Activated CD8-positive, alpha-beta T cell treated with anti-CD3 and anti-CD28 coated beads for 36 hours (primary cell): ENCODE measurements around the gene PRKN. TPM values are rescaled to one million over a fixed set of nuclear protein-coding genes. Genes with fewer than 3 reads are reported as not detected.
"Not testable (repeated sequence)": the region's sequence is repeated elsewhere in the genome, so short reads cannot be mapped to it uniquely, and the experiment has no call there.

ENCODE experiments used
- ATAC-seq: fragments of 200-7000 bp; cut with Tn5 transposase; one replicate; pipeline ENCODE4 v1.10.0; 2021; ENCODE audit warnings: mild to moderate bottlenecking, moderate library complexity
- CTCF ChIA-PET: fragments of 350-600 bp; sonication (Branson Sonifier 250); formaldehyde crosslinking; loops from one replicate; lab custom pipeline; 2021; ENCODE audit warnings: antibody characterized with exemption; lab: Charles Lee
- POLR2A ChIA-PET: fragments of 350-600 bp; sonication (Branson Sonifier 250); formaldehyde crosslinking; loops from one replicate; lab custom pipeline; 2021; ENCODE audit warnings: antibody characterized with exemption; lab: Charles Lee
- DNase-seq: peaks from one replicate; pipeline ENCODE4 v3.0.0-alpha.2; 2020
- H3K27ac Mint-ChIP-seq: one replicate; pipeline ENCODE4 v1.8.0; 2021; ENCODE audit warnings: mild to moderate bottlenecking, mixed read lengths
- H3K27me3 Mint-ChIP-seq: one replicate; pipeline ENCODE4 v1.8.0; 2021; ENCODE audit warnings: mixed read lengths
- H3K36me3 Mint-ChIP-seq: one replicate; pipeline ENCODE4 v1.8.0; 2021; ENCODE audit warnings: low read depth, mixed read lengths
- H3K4me1 Mint-ChIP-seq: one replicate; pipeline ENCODE4 v1.8.0; 2021; ENCODE audit warnings: low read depth, mixed read lengths
- H3K4me3 Mint-ChIP-seq: one replicate; pipeline ENCODE4 v1.8.0; 2021; ENCODE audit warnings: mild to moderate bottlenecking, moderate library complexity, mixed read lengths
- H3K9me3 Mint-ChIP-seq: one replicate; pipeline ENCODE4 v1.8.0; 2021; ENCODE audit warnings: mixed read lengths
- intact Hi-C: fragments of 100-400 bp; cut with micrococcal nuclease; formaldehyde crosslinking; loops from one replicate; pipeline ENCODE4 v1.10.0; 2022
- total RNA-seq, 2 experiments: library from RNA; stranded (reverse); gene quantifications; one replicate each; pipeline ENCODE4 v1.2.3, GENCODE V29; 2021
- TF ChIP-seq, protein P1 (sequence below): fragments of 200-600 bp; IDR thresholded peaks from one replicate; pipeline ENCODE4 v1.8.0; 2022; ENCODE audit warnings: antibody characterized with exemption, mild to moderate bottlenecking

Gene PRKN
- total RNA-seq, 2 experiments from 2014 or later = 1.2 to 1.4 TPM

DNA sequence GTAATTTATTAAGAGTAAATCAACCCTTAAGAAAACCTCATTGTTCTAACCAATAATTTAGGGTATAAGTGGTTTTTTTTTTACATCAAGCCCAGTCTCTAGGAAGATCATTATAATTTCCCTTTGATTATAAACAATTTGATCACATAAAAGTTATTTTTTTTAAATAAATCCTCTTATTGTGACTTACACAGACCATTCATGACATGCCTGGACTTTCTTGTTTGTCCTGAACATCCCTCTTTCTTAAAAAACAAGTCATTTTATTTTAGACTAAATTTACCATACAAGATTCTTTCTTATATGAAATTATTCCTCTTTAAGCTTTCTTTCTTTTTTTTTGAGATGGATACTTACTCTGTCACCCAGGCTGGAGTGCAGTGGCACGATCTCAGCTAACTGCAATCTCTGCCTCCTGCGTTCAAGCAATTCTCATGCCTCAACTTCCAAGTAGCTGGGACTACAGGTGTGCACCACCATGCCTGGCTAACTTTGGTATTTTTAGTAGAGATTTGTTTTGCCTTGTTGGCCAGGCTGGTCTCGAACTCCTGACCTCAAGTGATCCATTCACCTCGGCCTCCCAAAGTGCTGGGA is 1400.1 kb downstream of the PRKN start:
- no peaks in the 10 kb centered on the region for H3K27me3 Mint-ChIP-seq
- intact Hi-C loops = no loop called here
- H3K27ac Mint-ChIP-seq = no peak overlapping the region
- peaks cover 1% of the 10 kb centered on the region for H3K9me3 Mint-ChIP-seq
- no peaks in the 10 kb centered on the region for H3K36me3 Mint-ChIP-seq
- H3K4me1 Mint-ChIP-seq = no peaks in the 10 kb centered on the region
- ChIA-PET POLR2A (no interaction called here), CTCF (interaction anchor here (1.3 to 1.4 kb wide), 4 partner anchors 9 to 396 kb away, joined by 3 to 7 read pairs (median 4); no protein-coding TSS in a partner anchor)
- H3K4me3 Mint-ChIP-seq = no peak overlapping the region
- TF ChIP-seq, protein P1, sequence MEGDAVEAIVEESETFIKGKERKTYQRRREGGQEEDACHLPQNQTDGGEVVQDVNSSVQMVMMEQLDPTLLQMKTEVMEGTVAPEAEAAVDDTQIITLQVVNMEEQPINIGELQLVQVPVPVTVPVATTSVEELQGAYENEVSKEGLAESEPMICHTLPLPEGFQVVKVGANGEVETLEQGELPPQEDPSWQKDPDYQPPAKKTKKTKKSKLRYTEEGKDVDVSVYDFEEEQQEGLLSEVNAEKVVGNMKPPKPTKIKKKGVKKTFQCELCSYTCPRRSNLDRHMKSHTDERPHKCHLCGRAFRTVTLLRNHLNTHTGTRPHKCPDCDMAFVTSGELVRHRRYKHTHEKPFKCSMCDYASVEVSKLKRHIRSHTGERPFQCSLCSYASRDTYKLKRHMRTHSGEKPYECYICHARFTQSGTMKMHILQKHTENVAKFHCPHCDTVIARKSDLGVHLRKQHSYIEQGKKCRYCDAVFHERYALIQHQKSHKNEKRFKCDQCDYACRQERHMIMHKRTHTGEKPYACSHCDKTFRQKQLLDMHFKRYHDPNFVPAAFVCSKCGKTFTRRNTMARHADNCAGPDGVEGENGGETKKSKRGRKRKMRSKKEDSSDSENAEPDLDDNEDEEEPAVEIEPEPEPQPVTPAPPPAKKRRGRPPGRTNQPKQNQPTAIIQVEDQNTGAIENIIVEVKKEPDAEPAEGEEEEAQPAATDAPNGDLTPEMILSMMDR = no peak
- ATAC-seq (no peak), DNase-seq (no peak)

- POLR2A ChIA-PET = no interaction called here
- no peak overlapping the region for H3K27ac Mint-ChIP-seq
- TF ChIP-seq, protein P1 = no peak
- H3K4me3 Mint-ChIP-seq = no peak overlapping the region
- no peaks in the 10 kb centered on the region for H3K36me3 Mint-ChIP-seq
- DNase-seq = no peak
- ATAC-seq = no peak
- peaks cover 1% of the 10 kb centered on the region for H3K27me3 Mint-ChIP-seq
- CTCF ChIA-PET = interaction anchor here (0.9 to 2.5 kb wide), 2 partner anchors 9 to 52 kb away, joined by 4 to 5 read pairs; no protein-coding TSS in a partner anchor
- H3K9me3 Mint-ChIP-seq = peaks cover 3% of the 10 kb centered on the region
- no peaks in the 10 kb centered on the region for H3K4me1 Mint-ChIP-seq
- intact Hi-C loops = no loop called here
Observed at GRCh38 chr6:161319231-161319630, 1408.3 kb downstream of the PRKN start.

- ATAC-seq (no peak), DNase-seq (no peak)
- H3K36me3 Mint-ChIP-seq = no peaks in the 10 kb centered on the region
- intact Hi-C loops = no loop called here
- CTCF ChIA-PET = interaction anchor here (0.9 to 2.5 kb wide), 2 partner anchors 10 to 53 kb away, joined by 4 to 5 read pairs; no protein-coding TSS in a partner anchor
- peaks cover 3% of the 10 kb centered on the region for H3K9me3 Mint-ChIP-seq
- no peak overlapping the region for H3K4me3 Mint-ChIP-seq
- H3K4me1 Mint-ChIP-seq = no peaks in the 10 kb centered on the region
- peaks cover 1% of the 10 kb centered on the region for H3K27me3 Mint-ChIP-seq
- POLR2A ChIA-PET = no interaction called here
- H3K27ac Mint-ChIP-seq = no peak overlapping the region
- TF ChIP-seq, protein P1 = no peak
Observed at GRCh38 chr6:161318456-161318855, 1409.1 kb downstream of the PRKN start.

DNA sequence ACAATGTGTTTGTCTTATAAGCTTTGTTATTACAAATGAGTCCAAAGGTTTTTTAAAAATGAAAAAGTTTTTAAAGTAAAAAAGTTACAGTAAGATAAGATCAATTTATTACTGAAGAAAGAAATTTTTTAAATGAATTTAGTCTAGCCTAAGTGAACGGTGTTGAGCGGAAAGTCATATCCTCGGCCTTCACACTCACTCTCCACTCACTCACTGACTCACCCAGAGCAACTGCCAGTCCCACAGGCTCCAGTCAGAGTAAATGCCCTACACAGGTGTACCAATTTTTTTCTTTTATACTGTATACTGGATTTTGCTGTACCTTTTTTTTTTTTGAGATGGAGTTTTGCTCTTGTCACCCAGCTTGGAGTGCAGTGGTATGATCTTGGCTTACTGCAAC is 1411.0 kb downstream of the PRKN start:
- POLR2A ChIA-PET = no interaction called here
- CTCF ChIA-PET = interaction anchor here (0.6 kb wide), 1 partner anchor 386 kb away, joined by 3 read pairs; no protein-coding TSS in a partner anchor
- no peak overlapping the region for H3K27ac Mint-ChIP-seq
- no peak overlapping the region for H3K4me3 Mint-ChIP-seq
- ATAC-seq (no peak), DNase-seq (no peak)
- intact Hi-C loops = no loop called here
- H3K9me3 Mint-ChIP-seq = peaks cover 3% of the 10 kb centered on the region
- no peaks in the 10 kb centered on the region for H3K36me3 Mint-ChIP-seq
- no peaks in the 10 kb centered on the region for H3K4me1 Mint-ChIP-seq
- TF ChIP-seq, protein P1 = no peak
- peaks cover 1% of the 10 kb centered on the region for H3K27me3 Mint-ChIP-seq

GRCh38 chr6:161315246-161315917 is 1412.2 kb downstream of the PRKN start:
- POLR2A ChIA-PET, H3K9me3 Mint-ChIP-seq, H3K27me3 Mint-ChIP-seq, H3K4me3 Mint-ChIP-seq, DNase-seq, CTCF ChIA-PET, H3K36me3 Mint-ChIP-seq, intact Hi-C loops, H3K27ac Mint-ChIP-seq, H3K4me1 Mint-ChIP-seq, ATAC-seq: not testable (repeated sequence)

GRCh38 chr6:161314541-161315245 is 1412.9 kb downstream of the PRKN start:
- H3K4me1 Mint-ChIP-seq, CTCF ChIA-PET, H3K36me3 Mint-ChIP-seq, H3K4me3 Mint-ChIP-seq, H3K27ac Mint-ChIP-seq, ATAC-seq, POLR2A ChIA-PET, H3K9me3 Mint-ChIP-seq, intact Hi-C loops, DNase-seq, H3K27me3 Mint-ChIP-seq: not testable (repeated sequence)
